H1 (cell line): ENCODE data around the gene SEC63. TPM values are rescaled to one million over a fixed set of nuclear protein-coding genes. Genes with fewer than 3 reads are reported as not detected.

ENCODE experiments used
- ATF3 ChIP-seq: IDR thresholded peaks from 2 replicates; pipeline ENCODE4 v1.6.1; 2011; ENCODE audit warnings: low read depth, mild to moderate bottlenecking, low read length; ENCODE audit not compliant: insufficient read depth
- HDAC2 ChIP-seq, 2 experiments: fragments of 300-600 bp in 1 of 2; sonication (generic) in 1 of 2; IDR thresholded peaks; 2 replicates each; pipeline ENCODE4 v1.6.1; 2011 to 2012; ENCODE audit warnings: low read depth in 2 of 2, low read length in 2 of 2, mild to moderate bottlenecking in 2 of 2, moderate library complexity in 2 of 2, borderline replicate concordance in 1 of 2, inconsistent platforms in 1 of 2
- ZNF274 ChIP-seq: IDR thresholded peaks from 2 replicates; pipeline ENCODE4 v1.7.0; 2012; ENCODE audit warnings: low read length, borderline replicate concordance; ENCODE audit errors: extremely low read depth
- polyA plus RNA-seq, 7 experiments: library from polyadenylated mRNA; depleted of rRNA in 3 of 7; stranded (reverse) in 5 of 7; unstranded in 2 of 7; fragments of >200 nt in 5 of 7; fragments of 200-250 nt in 2 of 7; gene quantifications; 1 replicate in 5 of 7; 2 replicates in 1 of 7; 4 replicates in 1 of 7; pipeline versions ENCODE4 v1.2.1 to v1.2.3, GENCODE V29; 2011 to 2013; ENCODE audit warnings: missing spikeins in 2 of 7, mixed read lengths in 2 of 7
- total RNA-seq: library from RNA; stranded (reverse); fragmentation: NEBNext Ultra II Directional; extraction: Animal tissue kit (Norgen Biotek cat#: 25700); gene quantifications from 2 replicates; pipeline ENCODE4 v1.2.1, GENCODE V29; 2021

The SEC63 gene
- total and polyA plus RNA-seq, 2 of the 8 experiments (the other 6 are each of a cell fraction or from before 2014, with no cell fraction given): 17.3 to 121 TPM

- TF ChIP-seq ZNF274: no peak
- no peak for TF ChIP-seq ATF3
- no peak for TF ChIP-seq HDAC2 (IDR thresholded peaks at IDR 0.05; ENCODE audit: borderline replicate concordance in 1 of 2, low read depth in 2 of 2, low read length in 2 of 2)
These were observed 91.3 kb downstream of the SEC63 start (continued) for GRCh38 chr6:107866606-107867301.
